Prostate gland (tissue), 2 donors: ENCODE results near the gene IFI16.

Experiments
- CTCF ChIP-seq, 4 experiments: fragments of 200-600 bp in 2 of 4; fragments of 450-650 bp in 2 of 4; sonication (generic) in 2 of 4; IDR thresholded peaks; 1 replicate in 3 of 4; 2 replicates in 1 of 4; pipeline ENCODE4 v1.5.1; 2016 to 2019; ENCODE audit warnings: antibody characterized with exemption in 4 of 4, mild to moderate bottlenecking in 2 of 4, moderate library complexity in 2 of 4
- POLR2AphosphoS5 ChIP-seq: sonication (generic); formaldehyde crosslinking; IDR thresholded peaks from one replicate; pipeline ENCODE4 v1.6.1; 2017; ENCODE audit warnings: antibody characterized with exemption

- no peak for TF ChIP-seq CTCF (IDR thresholded peaks at IDR 0.05)
- no peak for TF ChIP-seq POLR2AphosphoS5
Measured at GRCh38 chr1:158998037-158998780, 11.5 kb upstream of the IFI16 start.
